ENCODE results near the gene PRICKLE2. TPM values are rescaled to one million over a fixed set of nuclear protein-coding genes. Genes with fewer than 3 reads are reported as not detected.
A peak's percentile ranks its signal among the peaks of the same experiment; 100 is the strongest.

PRICKLE2 gene
- total and polyA plus RNA-seq, 2 experiments from 2014 or later, result 1.1 to 12.5 TPM

GRCh38 chr3:64218746-64219145, 6.5 kb downstream of the PRICKLE2 start:
- Histone ChIP-seq H3K4me1 (ENCODE audit: insufficient read depth) (peaks cover 65% of the 10 kb centered on the region), H3K36me3 (ENCODE audit: insufficient read depth) (no peaks in the 10 kb centered on the region), H3K4me2 (peak overlapping the region; percentile 2; the same call in 1 of the 2 replicates), H3K27ac (ENCODE audit: low read depth) (no peak overlapping the region), H3K9me2 (ENCODE audit: insufficient read depth) (no peaks in the 10 kb centered on the region), H3F3A (replicated peaks; ENCODE audit: low read depth) (no peaks in the 10 kb centered on the region), H3K79me2 (replicated peaks; ENCODE audit: insufficient read depth) (no peaks in the 10 kb centered on the region), H3K27me3 (ENCODE audit: insufficient read depth) (peaks cover 36% of the 10 kb centered on the region), H3K4me3 (no peak overlapping the region), H2AFZ (no peak overlapping the region), H4K20me1 (replicated peaks; ENCODE audit: insufficient read depth) (no peaks in the 10 kb centered on the region)
- Mint-ChIP-seq H3K36me3 (ENCODE audit: low read depth) (no peaks in the 10 kb centered on the region), H3K4me1 (peaks cover 82% of the 10 kb centered on the region), H3K27me3 (ENCODE audit: insufficient read depth, low read depth, poor library complexity) (peaks cover 23% of the 10 kb centered on the region), H3K9me3 (no peaks in the 10 kb centered on the region), H3K4me3 (no peak overlapping the region), H3K27ac (no peak overlapping the region)
- ATAC-seq (peak; percentile 80), DNase-seq (ENCODE audit: low spot score) (peak; percentile 65)
- no peak for TF ChIP-seq ZNF331 (CRISPR knock-in tag; IDR thresholded peaks at IDR 0.05; ENCODE audit: low read depth)
- peak; percentile 22; the same call in 1 of the 2 replicates for TF ChIP-seq NANOG (IDR thresholded peaks at IDR 0.05; ENCODE audit: borderline replicate concordance)
- TF ChIP-seq STAT1 (IDR thresholded peaks at IDR 0.05; ENCODE audit: unreplicated experiment), result no peak
- no peak for TF ChIP-seq EZH2phosphoT487 (IDR thresholded peaks at IDR 0.05; ENCODE audit: unreplicated experiment)
- no peak for TF ChIP-seq ZNF462 (CRISPR knock-in tag; IDR thresholded peaks at IDR 0.05)
- no peak for TF ChIP-seq ZNF114 (CRISPR knock-in tag; IDR thresholded peaks at IDR 0.05)
- TF ChIP-seq POLR2AphosphoS5 (IDR thresholded peaks at IDR 0.05; ENCODE audit: low read depth), result no peak; the same call in 1 of the 2 replicates

- peaks cover 80% of the 10 kb centered on the region for H3K4me1 Mint-ChIP-seq
- H3K27me3 ChIP-seq (ENCODE audit: insufficient read depth), result peaks cover 36% of the 10 kb centered on the region
- H3K27ac Mint-ChIP-seq, result no peak overlapping the region
- no peak overlapping the region for H2AFZ ChIP-seq
- H3K36me3 Mint-ChIP-seq (ENCODE audit: low read depth), result no peaks in the 10 kb centered on the region
- H3K79me2 ChIP-seq (replicated peaks; ENCODE audit: insufficient read depth), result no peaks in the 10 kb centered on the region
- no peak overlapping the region for H3K4me3 ChIP-seq
- no peak overlapping the region for H3K4me3 Mint-ChIP-seq
- peaks cover 65% of the 10 kb centered on the region for H3K4me1 ChIP-seq (ENCODE audit: insufficient read depth)
- no peak overlapping the region for H3K27ac ChIP-seq (ENCODE audit: low read depth)
- H3K36me3 ChIP-seq (ENCODE audit: insufficient read depth), result no peaks in the 10 kb centered on the region
- no peaks in the 10 kb centered on the region for H3F3A ChIP-seq (replicated peaks; ENCODE audit: low read depth)
- ATAC-seq (no peak), DNase-seq (ENCODE audit: low spot score) (no peak)
- H4K20me1 ChIP-seq (replicated peaks; ENCODE audit: insufficient read depth), result no peaks in the 10 kb centered on the region
- H3K4me2 ChIP-seq, result 0 out of 2 replicates have a peak overlapping the region, but pooled peaks have one; percentile 2
- H3K9me2 ChIP-seq (ENCODE audit: insufficient read depth), result no peaks in the 10 kb centered on the region
- peaks cover 23% of the 10 kb centered on the region for H3K27me3 Mint-ChIP-seq (ENCODE audit: insufficient read depth, low read depth, poor library complexity)
- H3K9me3 Mint-ChIP-seq, result no peaks in the 10 kb centered on the region
- TF ChIP-seq EZH2phosphoT487 (IDR thresholded peaks at IDR 0.05; ENCODE audit: unreplicated experiment) (no peak), ZNF331 (CRISPR knock-in tag; IDR thresholded peaks at IDR 0.05; ENCODE audit: low read depth) (no peak), JUNB (IDR thresholded peaks at IDR 0.05; ENCODE audit: unreplicated experiment) (no peak), CTCF (conservative IDR thresholded peaks at IDR 0.05; ENCODE audit: low read depth in 2 of 2) (no peak), EZH2 (IDR thresholded peaks at IDR 0.05; ENCODE audit: low read depth, unreplicated experiment) (no peak), POLR2AphosphoS5 (IDR thresholded peaks at IDR 0.05; ENCODE audit: low read depth) (no peak), REST (IDR thresholded peaks at IDR 0.05; ENCODE audit: unreplicated experiment) (no peak)
Observed at GRCh38 chr3:64218329-64218728, 6.9 kb downstream of the PRICKLE2 start.

Data from GM23338 (cell line).